ENCODE measurements around the gene GTF3C4.
"Not testable (repeated sequence)": the region's sequence is repeated elsewhere in the genome, so short reads cannot be mapped to it uniquely, and the experiment has no call there.

GTF3C4 gene

GRCh38 chr9:132708239-132708638 is 38.0 kb downstream of the GTF3C4 start:
- DNase-seq: no peak

- DNase-seq: no peak
These were observed 38.6 kb downstream of the GTF3C4 start for GRCh38 chr9:132708769-132709430.

GRCh38 chr9:132710333-132710732 is 40.1 kb downstream of the GTF3C4 start:
- DNase-seq: no peak

GRCh38 chr9:132711152-132711551 is 40.9 kb downstream of the GTF3C4 start:
- DNase-seq: not testable (repeated sequence)

GRCh38 chr9:132711846-132712245 is 41.6 kb downstream of the GTF3C4 start:
- no peak for DNase-seq

GRCh38 chr9:132712753-132713152 is 42.5 kb downstream of the GTF3C4 start:
- no peak for DNase-seq

- DNase-seq: no peak
These were observed 45.7 kb downstream of the GTF3C4 start for GRCh38 chr9:132716007-132716406.

- no peak for DNase-seq
These were observed 47.2 kb downstream of the GTF3C4 start for GRCh38 chr9:132717326-132717945.

GRCh38 chr9:132718381-132718928 is 48.2 kb downstream of the GTF3C4 start:
- DNase-seq: not testable (repeated sequence)

- no peak for DNase-seq
These were observed 51.4 kb downstream of the GTF3C4 start for GRCh38 chr9:132721661-132722060.

GRCh38 chr9:132722564-132723065 is 52.4 kb downstream of the GTF3C4 start:
- no peak for DNase-seq

GRCh38 chr9:132723809-132724208 is 53.5 kb downstream of the GTF3C4 start:
- DNase-seq: no peak

- no peak for DNase-seq
These were observed 55.0 kb downstream of the GTF3C4 start for GRCh38 chr9:132725306-132725705.

- DNase-seq: no peak
These were observed 56.4 kb downstream of the GTF3C4 start for GRCh38 chr9:132726576-132727130.

GRCh38 chr9:132728071-132728470 is 57.8 kb downstream of the GTF3C4 start:
- no peak for DNase-seq

GRCh38 chr9:132728497-132728896 is 58.2 kb downstream of the GTF3C4 start:
- no peak for DNase-seq

GRCh38 chr9:132729235-132729890 is 59.1 kb downstream of the GTF3C4 start:
- DNase-seq: no peak

GRCh38 chr9:132730054-132731033 is 60.1 kb downstream of the GTF3C4 start:
- DNase-seq: no peak

GRCh38 chr9:132731230-132731629 is 61.0 kb downstream of the GTF3C4 start:
- DNase-seq: no peak

- peak; percentile 20 for DNase-seq
These were observed 62.3 kb downstream of the GTF3C4 start for GRCh38 chr9:132732326-132733259.

- DNase-seq: no peak
These were observed 63.1 kb downstream of the GTF3C4 start for GRCh38 chr9:132733260-132733815.
